ENCODE results near the gene PPARG.

The PPARG gene

DNA sequence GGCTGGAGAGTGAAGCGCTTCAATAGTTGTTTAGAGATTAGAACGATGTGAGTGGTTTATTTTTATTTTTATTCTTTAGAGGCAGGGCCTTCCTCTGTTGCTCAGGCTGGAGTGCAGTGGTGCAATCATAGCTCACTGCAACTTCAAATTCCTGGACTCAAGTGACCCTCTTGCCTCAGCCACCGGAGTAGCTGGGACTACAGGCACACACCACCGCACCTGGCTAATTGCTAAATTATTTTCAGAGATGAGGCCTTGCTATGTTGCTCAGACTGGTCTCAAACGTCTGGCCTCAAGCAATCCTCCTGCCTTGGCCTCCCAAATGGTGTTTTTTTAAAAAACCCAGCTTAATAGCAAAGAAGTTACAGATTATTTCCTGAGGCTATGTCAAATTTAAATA, 29.0 kb downstream of the PPARG start:
- CTCF ChIA-PET, result interaction anchor here (1.3 kb wide), 2 partner anchors 10 to 18 kb away, joined by 3 read pairs; no protein-coding TSS in a partner anchor

DNA sequence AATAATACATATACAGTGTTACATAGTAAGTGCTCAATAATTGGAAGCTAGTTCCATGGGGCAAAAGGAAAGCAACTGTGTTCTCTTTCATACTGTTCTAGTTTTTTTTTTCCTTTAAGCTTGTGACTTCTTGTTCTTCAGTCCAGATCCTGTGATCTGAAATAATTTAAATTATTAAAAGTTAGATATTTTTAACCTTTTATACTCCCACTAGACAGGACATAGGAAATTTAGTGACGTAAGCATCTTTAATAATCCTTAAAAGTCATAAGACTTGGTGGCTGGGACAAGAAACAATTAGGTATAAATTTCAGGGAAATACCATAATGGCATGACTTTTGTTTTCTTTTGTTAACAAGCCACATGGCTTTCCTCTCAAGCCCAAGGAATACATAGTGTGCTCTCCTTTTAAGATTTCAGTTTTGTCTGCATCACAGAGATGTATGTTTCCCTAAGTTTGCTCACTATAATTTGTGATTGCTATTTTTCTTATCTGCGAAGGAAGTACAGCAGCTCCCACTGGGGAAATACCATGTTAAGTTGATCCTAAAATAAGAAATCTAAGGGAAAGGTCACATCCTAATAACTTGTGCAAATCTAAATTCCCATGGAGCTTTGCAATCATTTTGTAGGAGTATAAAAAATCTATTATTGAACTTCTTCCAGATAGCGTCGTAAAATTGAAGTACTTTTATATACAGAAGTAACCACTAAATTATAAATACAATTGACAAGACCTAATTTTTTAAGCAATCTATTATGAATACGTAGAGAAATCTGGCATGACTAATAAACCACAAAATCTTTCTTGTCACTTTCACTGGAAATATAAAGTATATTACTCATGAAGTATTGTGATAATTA, 30.1 kb downstream of the PPARG start:
- ChIA-PET POLR2A (no interaction called here), CTCF (interaction anchor here (1.3 kb wide), 2 partner anchors 9 to 16 kb away, joined by 3 read pairs; no protein-coding TSS in a partner anchor)
- no peak for DNase-seq (ENCODE audit: extremely low spot score)
- TF ChIP-seq, protein P1, sequence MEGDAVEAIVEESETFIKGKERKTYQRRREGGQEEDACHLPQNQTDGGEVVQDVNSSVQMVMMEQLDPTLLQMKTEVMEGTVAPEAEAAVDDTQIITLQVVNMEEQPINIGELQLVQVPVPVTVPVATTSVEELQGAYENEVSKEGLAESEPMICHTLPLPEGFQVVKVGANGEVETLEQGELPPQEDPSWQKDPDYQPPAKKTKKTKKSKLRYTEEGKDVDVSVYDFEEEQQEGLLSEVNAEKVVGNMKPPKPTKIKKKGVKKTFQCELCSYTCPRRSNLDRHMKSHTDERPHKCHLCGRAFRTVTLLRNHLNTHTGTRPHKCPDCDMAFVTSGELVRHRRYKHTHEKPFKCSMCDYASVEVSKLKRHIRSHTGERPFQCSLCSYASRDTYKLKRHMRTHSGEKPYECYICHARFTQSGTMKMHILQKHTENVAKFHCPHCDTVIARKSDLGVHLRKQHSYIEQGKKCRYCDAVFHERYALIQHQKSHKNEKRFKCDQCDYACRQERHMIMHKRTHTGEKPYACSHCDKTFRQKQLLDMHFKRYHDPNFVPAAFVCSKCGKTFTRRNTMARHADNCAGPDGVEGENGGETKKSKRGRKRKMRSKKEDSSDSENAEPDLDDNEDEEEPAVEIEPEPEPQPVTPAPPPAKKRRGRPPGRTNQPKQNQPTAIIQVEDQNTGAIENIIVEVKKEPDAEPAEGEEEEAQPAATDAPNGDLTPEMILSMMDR (IDR thresholded peaks at IDR 0.05; ENCODE audit: control extremely low read depth, extremely low read depth, low read depth, missing control alignments), result no peak

More for the DNA sequence above, 29.0 kb downstream of the PPARG start:
- POLR2A ChIA-PET, result no interaction called here
- DNase-seq (ENCODE audit: extremely low spot score), result no peak
- TF ChIP-seq, protein P1 (IDR thresholded peaks at IDR 0.05; ENCODE audit: control extremely low read depth, extremely low read depth, low read depth, missing control alignments), result no peak

DNA sequence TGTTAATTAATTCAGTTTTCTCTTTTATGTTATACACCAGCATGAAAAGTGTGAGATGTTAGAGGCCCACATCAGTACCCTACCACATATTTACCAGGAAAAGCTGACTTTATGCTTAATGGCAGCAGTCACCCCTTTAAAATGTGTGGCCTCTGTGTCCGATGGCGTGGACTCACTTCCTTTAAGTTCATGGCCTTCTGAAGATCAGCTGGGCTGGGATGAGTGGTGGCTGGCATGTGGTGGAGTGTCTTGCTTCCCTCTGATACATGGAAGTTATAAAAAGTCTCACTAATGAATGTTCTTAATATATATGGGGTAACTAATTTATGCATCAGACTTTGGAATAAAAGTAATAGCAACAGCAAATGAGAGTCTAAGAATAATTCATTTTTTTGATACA, 32.1 kb downstream of the PPARG start:
- ChIA-PET POLR2A (no interaction called here), CTCF (no interaction called here)
- TF ChIP-seq, protein P1 (IDR thresholded peaks at IDR 0.05; ENCODE audit: control extremely low read depth, extremely low read depth, low read depth, missing control alignments), result no peak

DNA sequence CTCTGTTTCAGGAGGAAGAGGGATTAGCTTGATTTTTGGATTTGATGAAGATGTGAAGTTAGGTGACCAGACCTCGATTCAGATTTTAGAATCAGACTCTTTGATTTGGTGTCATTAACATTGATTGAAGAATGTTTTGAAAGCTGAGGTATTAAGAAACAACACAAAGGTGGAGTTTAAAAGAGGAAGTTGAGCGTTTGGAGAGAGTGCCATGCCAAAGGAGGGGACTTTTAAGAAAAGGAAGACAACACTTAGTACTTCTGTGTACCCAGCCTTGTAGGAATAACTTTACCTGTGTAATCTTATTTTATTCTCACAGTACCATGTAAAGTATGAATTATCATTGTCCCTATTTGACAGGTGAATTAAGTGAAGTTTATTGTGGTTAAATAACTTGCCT, 34.4 kb downstream of the PPARG start:
- ChIA-PET CTCF (interaction anchor here (1.2 to 1.5 kb wide), 2 partner anchors 13 to 24 kb away, joined by 3 read pairs; no protein-coding TSS in a partner anchor), POLR2A (no interaction called here)
- no peak for DNase-seq (ENCODE audit: extremely low spot score)
- TF ChIP-seq, protein P1 (IDR thresholded peaks at IDR 0.05; ENCODE audit: control extremely low read depth, extremely low read depth, low read depth, missing control alignments), result no peak

More for the DNA sequence above, 32.1 kb downstream of the PPARG start:
- no peak for DNase-seq (ENCODE audit: extremely low spot score)

DNA sequence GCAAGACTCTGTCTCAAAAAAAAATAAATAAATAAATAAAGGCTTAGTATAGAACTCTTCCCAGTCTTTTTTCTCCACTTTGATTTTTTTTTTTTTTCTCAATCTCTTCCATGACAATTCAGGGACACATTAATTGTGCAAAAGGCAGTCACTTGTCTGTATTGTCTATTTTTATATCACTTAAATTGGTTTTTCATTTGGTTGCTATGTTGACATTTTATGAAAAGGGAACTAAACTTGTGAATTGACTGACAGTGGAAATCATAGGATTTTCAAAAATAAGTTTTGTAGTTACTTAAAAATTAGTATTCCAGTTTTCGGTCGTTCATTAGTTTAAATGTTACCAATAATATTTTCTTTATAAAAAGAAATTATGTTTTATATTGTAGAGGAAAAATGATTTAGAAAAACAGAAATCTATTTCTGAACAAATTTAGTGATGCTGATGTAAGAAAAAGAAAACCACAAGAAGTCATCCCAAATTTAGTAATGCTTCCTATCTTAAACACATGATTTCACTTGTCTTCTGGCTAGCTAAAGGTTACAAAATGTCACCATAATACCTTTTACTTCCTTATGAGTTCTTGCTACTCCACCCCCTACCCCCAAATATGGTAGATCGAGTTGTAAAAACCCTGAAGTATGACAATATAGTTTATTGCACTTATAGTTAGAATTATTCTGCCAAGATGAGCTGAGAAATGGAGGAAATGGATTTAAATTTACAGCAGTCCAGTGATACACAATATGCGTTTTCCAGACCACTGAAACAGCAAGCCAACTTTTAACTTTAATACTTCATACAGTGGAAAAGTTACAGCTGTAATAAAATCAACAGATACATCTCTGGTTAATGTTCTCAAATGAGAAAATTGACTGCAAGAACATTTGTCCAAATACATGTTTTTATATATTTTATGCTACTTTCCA, 37.0 kb downstream of the PPARG start:
- POLR2A ChIA-PET, result no interaction called here

DNA sequence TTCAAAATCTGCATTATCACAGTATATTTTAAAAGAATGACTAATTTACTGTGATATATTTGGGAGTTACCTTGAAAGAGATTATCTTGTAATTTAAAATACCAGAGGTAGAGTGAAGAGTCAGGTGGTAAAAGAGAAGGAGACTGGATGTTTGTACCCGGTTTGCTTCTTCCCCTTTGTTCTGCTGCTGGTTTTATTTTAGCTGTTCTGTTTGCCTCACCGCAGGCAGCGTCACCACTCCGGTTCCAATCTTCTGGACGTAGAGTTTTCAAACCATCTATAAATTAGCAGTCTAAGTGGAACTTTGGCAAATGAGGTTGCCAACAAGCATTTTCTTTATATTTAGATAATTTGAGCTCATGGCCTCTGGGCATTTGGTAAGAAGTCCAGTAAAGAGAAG, 38.2 kb downstream of the PPARG start:
- CTCF ChIA-PET, result no interaction called here
- TF ChIP-seq, protein P1 (IDR thresholded peaks at IDR 0.05; ENCODE audit: control extremely low read depth, extremely low read depth, low read depth, missing control alignments), result no peak
- POLR2A ChIA-PET, result no interaction called here
- DNase-seq (ENCODE audit: extremely low spot score), result no peak

More for the DNA sequence above, 37.0 kb downstream of the PPARG start:
- DNase-seq (ENCODE audit: extremely low spot score), result no peak
- TF ChIP-seq, protein P1 (IDR thresholded peaks at IDR 0.05; ENCODE audit: control extremely low read depth, extremely low read depth, low read depth, missing control alignments), result no peak
- CTCF ChIA-PET, result no interaction called here

Measured in GM10248 (cell line).